HepG2 (cell line): ENCODE measurements around the gene IL36B. TPM values are rescaled to one million over a fixed set of nuclear protein-coding genes. Genes with fewer than 3 reads are reported as not detected.

Experiments
- ATAC-seq: fragments of 200-7000 bp; cut with Tn5 transposase; 3 replicates; pipeline ENCODE4 v1.9.1; 2020; ENCODE audit warnings: mild to moderate bottlenecking, moderate library complexity
- BruUV-seq: library from RNA; stranded (reverse); fragments of 400-500 nt; replicated peaks from 2 replicates; lab custom pipeline; 2021; lab: Mats Ljungman, UMichigan
- CTCF ChIA-PET: fragments of 300-600 bp; formaldehyde crosslinking; extraction: SDS; loops from one replicate; lab custom pipeline; 2021; ENCODE audit warnings: low total read pairs, inconsistent platforms, low intra/inter-chr PET ratio; lab: Yijun Ruan, JAX
- POLR2A ChIA-PET: fragments of 350-600 bp; sonication (Branson Sonifier 250); formaldehyde crosslinking; loops from one replicate; lab custom pipeline; 2020; ENCODE audit warnings: antibody characterized with exemption, inconsistent platforms; lab: Yijun Ruan, JAX
- DNase-seq: peaks from one replicate; pipeline ENCODE4 v3.0.0-alpha.2; 2015; ENCODE audit warnings: low spot score
- FAIRE-seq: peaks from 3 replicates; lab custom pipeline; 2011; peaks lifted over from hg19 to GRCh38; lab: Jason Lieb, UNC
- H2AFZ ChIP-seq: one replicate; pipeline ENCODE4 v1.6.1; 2011; ENCODE audit warnings: low read length, inconsistent platforms
- H3K27ac ChIP-seq: fragments of 300-600 bp; 3 replicates; pipeline ENCODE4 v1.8.0; 2011; ENCODE audit warnings: mixed run types, mild to moderate bottlenecking, mixed read lengths, low read length, inconsistent platforms; ENCODE audit not compliant: insufficient read depth; ENCODE audit errors: extremely low read length
- H3K27me3 ChIP-seq, 2 experiments: fragments of 200-600 bp in 1 of 2; 2 replicates in 1 of 2; 3 replicates in 1 of 2; pipeline versions ENCODE4 v1.6.0 to v1.8.0; 2011; ENCODE audit warnings: low read length in 2 of 2, mild to moderate bottlenecking in 2 of 2, moderate library complexity in 2 of 2, inconsistent platforms in 1 of 2; ENCODE audit not compliant: insufficient read depth in 2 of 2, control insufficient read depth in 1 of 2
- H3K36me3 ChIP-seq, 2 experiments: fragments of 200-600 bp in 1 of 2; replicated peaks in 1 of 2; 2 replicates in 1 of 2; 3 replicates in 1 of 2; pipeline versions ENCODE4 v1.5.1 to v1.8.0; 2011; ENCODE audit warnings: low read length in 2 of 2, inconsistent platforms in 1 of 2; ENCODE audit not compliant: insufficient read depth in 2 of 2, control insufficient read depth in 1 of 2
- H3K4me1 ChIP-seq: 2 replicates; pipeline ENCODE4 v1.5.1; 2012; ENCODE audit warnings: low read length, inconsistent platforms; ENCODE audit not compliant: insufficient read depth
- H3K4me2 ChIP-seq: 2 replicates; pipeline ENCODE4 v1.6.0; 2011; ENCODE audit warnings: low read depth, low read length, inconsistent platforms
- H3K4me3 ChIP-seq, 3 experiments: fragments of 200-600 bp in 1 of 3; sonication (generic), shearing (Covaris generic) in 1 of 3; replicated peaks in 1 of 3; 2 replicates each; pipeline ENCODE4 v1.5.1; 2011 to 2016; ENCODE audit warnings: low read length in 3 of 3, inconsistent platforms in 2 of 3, low read depth in 2 of 3, mild to moderate bottlenecking in 2 of 3, control low read depth in 1 of 3, mixed read lengths in 1 of 3; ENCODE audit not compliant: insufficient read depth in 1 of 3
- H3K79me2 ChIP-seq: one replicate; pipeline ENCODE4 v1.6.1; 2011; ENCODE audit warnings: low read length, inconsistent platforms; ENCODE audit not compliant: insufficient read depth
- H3K9ac ChIP-seq: 2 replicates; pipeline ENCODE4 v1.6.0; 2011; ENCODE audit warnings: mild to moderate bottlenecking, low read depth, low read length, inconsistent platforms; ENCODE audit not compliant: insufficient read depth
- H3K9me3 ChIP-seq: 2 replicates; pipeline ENCODE4 v1.5.1; 2012; ENCODE audit warnings: mild to moderate bottlenecking, low read length
- H4K20me1 ChIP-seq: 2 replicates; pipeline ENCODE4 v1.6.0; 2011; ENCODE audit warnings: inconsistent platforms, mild to moderate bottlenecking, low read length, moderate library complexity; ENCODE audit not compliant: insufficient read depth
- DPF2 ChIP-seq: sonication (generic); formaldehyde crosslinking; IDR thresholded peaks from 2 replicates; pipeline ENCODE4 v1.4.0; 2020; ENCODE audit warnings: mild to moderate bottlenecking, low read depth, missing genetic modification reagents, borderline replicate concordance
- ETV5 ChIP-seq: IDR thresholded peaks from 2 replicates; pipeline ENCODE4 v1.6.1; 2018; ENCODE audit warnings: missing biosample characterization, missing genetic modification reagents, inconsistent platforms, borderline replicate concordance
- JUNB ChIP-seq: sonication (generic); formaldehyde crosslinking; IDR thresholded peaks from 2 replicates; pipeline ENCODE4 v1.8.0; 2022; ENCODE audit warnings: missing genetic modification reagents, mild to moderate bottlenecking, borderline replicate concordance
- PAX8 ChIP-seq: sonication (generic); formaldehyde crosslinking; IDR thresholded peaks from 2 replicates; pipeline ENCODE4 v1.8.0; 2022; ENCODE audit warnings: mild to moderate bottlenecking, missing genetic modification reagents, borderline replicate concordance
- POLR2G ChIP-seq: fragments of 200-400 bp; formaldehyde crosslinking; IDR thresholded peaks from 2 replicates; pipeline ENCODE4 v1.6.1; 2018; ENCODE audit warnings: mild to moderate bottlenecking, low read depth, low read length, moderate library complexity
- SYNCRIP ChIP-seq: fragments of 200-400 bp; formaldehyde crosslinking; IDR thresholded peaks from 2 replicates; pipeline ENCODE4 v1.6.1; 2018; ENCODE audit warnings: mild to moderate bottlenecking, low read depth, low read length; ENCODE audit not compliant: insufficient read depth
- TSC22D2 ChIP-seq: sonication (generic); formaldehyde crosslinking; IDR thresholded peaks from 2 replicates; pipeline ENCODE4 v1.5.1; 2020; ENCODE audit warnings: missing genetic modification reagents, mild to moderate bottlenecking, borderline replicate concordance
- USF2 ChIP-seq, 2 experiments: sonication (generic) in 1 of 2; formaldehyde crosslinking in 1 of 2; IDR thresholded peaks; 2 replicates each; pipeline versions ENCODE4 v1.5.1 to v1.6.1; 2011 to 2020; ENCODE audit warnings: borderline replicate concordance in 1 of 2, low read depth in 1 of 2, low read length in 1 of 2, mild to moderate bottlenecking in 1 of 2, missing genetic modification reagents in 1 of 2, moderate library complexity in 1 of 2
- ZNF441 ChIP-seq: sonication (generic); formaldehyde crosslinking; IDR thresholded peaks from 2 replicates; pipeline ENCODE4 v1.7.0; 2021; ENCODE audit warnings: missing genetic modification reagents, borderline replicate concordance
- ZNF652 ChIP-seq: IDR thresholded peaks from 2 replicates; pipeline ENCODE4 v1.6.1; 2016; ENCODE audit warnings: low read depth, borderline replicate concordance
- ZNF83 ChIP-seq: sonication (generic); formaldehyde crosslinking; IDR thresholded peaks from 2 replicates; pipeline ENCODE4 v1.4.0; 2020; ENCODE audit warnings: missing genetic modification reagents, mild to moderate bottlenecking, borderline replicate concordance
- WGBS: methylation state at CpG from one replicate; pipeline ENCODE4 v1.1.6; 2017; ENCODE audit warnings: low lambda C conversion rate; 5-methylcytosine and 5-hydroxymethylcytosine counted together
- in situ Hi-C: cut with HindIII; loops from 2 replicates; pipeline ENCODE4 v1.10.0; 2017; ENCODE audit warnings: low pct_unique_long_range_greater_than_20kb; ENCODE audit not compliant: extremely low pct_ligation_motif_present
- intact Hi-C: fragments of 100-400 bp; cut with micrococcal nuclease; formaldehyde crosslinking; loops from one replicate; pipeline ENCODE4 v1.10.0; 2022; ENCODE audit not compliant: unreplicated experiment
- polyA plus RNA-seq, 8 experiments: library from polyadenylated mRNA; depleted of rRNA in 3 of 8; stranded (reverse) in 7 of 8; unstranded in 1 of 8; fragments of >200 nt; fragmentation: Illumina TruSeq in 4 of 8; extraction: Trizol in 4 of 8; gene quantifications; 2 replicates each; pipeline versions ENCODE4 v1.2.1 to v1.2.3, GENCODE V29; 2011 to 2016; ENCODE audit warnings: low read depth in 4 of 8, missing spikeins in 1 of 8, mixed read lengths in 1 of 8; ENCODE audit not compliant: insufficient read depth in 1 of 8
- total RNA-seq, 5 experiments: library from RNA; depleted of rRNA; stranded (reverse); fragments of >200 nt; fragmentation: Illumina TruSeq; extraction: Trizol; gene quantifications; 2 replicates each; pipeline ENCODE4 v1.2.3, GENCODE V29; 2016; ENCODE audit warnings: low read depth in 1 of 5

The IL36B gene
- total and polyA plus RNA-seq, 2 of the 13 experiments (the other 11 are each of a cell fraction or from before 2014, with no cell fraction given): not detected

GRCh38 chr2:113061241-113061640 lies 8.6 kb upstream of the IL36B start:
- H3K27me3 ChIP-seq: peaks cover 2 to 32% of the 10 kb centered on the region in 2 experiments; a peak in 4 of 5 replicates
- no peaks in the 10 kb centered on the region for H4K20me1 ChIP-seq
- no peak overlapping the region for H3K4me3 ChIP-seq
- no peaks in the 10 kb centered on the region for H3K4me1 ChIP-seq
- no peak overlapping the region for H3K27ac ChIP-seq
- intact Hi-C loops: no loop called here
- no peak overlapping the region for H3K4me2 ChIP-seq
- H3K9ac ChIP-seq: no peak overlapping the region
- POLR2A ChIA-PET: no interaction called here
- WGBS: 0% methylated on average over 2 of the region's 2 CpGs
- H2AFZ ChIP-seq: no peak overlapping the region
- no peaks in the 10 kb centered on the region for H3K9me3 ChIP-seq
- no peak for FAIRE-seq
- no TSS peak for BruUV-seq
- in situ Hi-C loops: no loop called here
- CTCF ChIA-PET: no interaction called here
- H3K36me3 ChIP-seq: no peaks in the 10 kb centered on the region
- ATAC-seq: no peak
- TF ChIP-seq JUNB (no peak), DPF2 (CRISPR knock-in tag) (no peak), SYNCRIP (no peak), ZNF652 (CRISPR knock-in tag) (no peak), TSC22D2 (CRISPR knock-in tag) (no peak), POLR2G (no peak), ZNF83 (no peak), ZNF441 (CRISPR knock-in tag) (no peak), USF2 (IDR thresholded peaks at IDR 0.05; ENCODE audit: low read depth, low read length) (no peak), USF2 (CRISPR knock-in tag; IDR thresholded peaks at IDR 0.05; ENCODE audit: borderline replicate concordance) (no peak), PAX8 (CRISPR knock-in tag) (no peak), ETV5 (CRISPR knock-in tag) (no peak)
- DNase-seq: no peak
- no peaks in the 10 kb centered on the region for H3K79me2 ChIP-seq
